ENCODE data around the gene CNOT8. TPM values are rescaled to one million over a fixed set of nuclear protein-coding genes. Genes with fewer than 3 reads are reported as not detected.

The CNOT8 gene
- total RNA-seq, 2 experiments from 2014 or later = 125 to 133 TPM

DNA sequence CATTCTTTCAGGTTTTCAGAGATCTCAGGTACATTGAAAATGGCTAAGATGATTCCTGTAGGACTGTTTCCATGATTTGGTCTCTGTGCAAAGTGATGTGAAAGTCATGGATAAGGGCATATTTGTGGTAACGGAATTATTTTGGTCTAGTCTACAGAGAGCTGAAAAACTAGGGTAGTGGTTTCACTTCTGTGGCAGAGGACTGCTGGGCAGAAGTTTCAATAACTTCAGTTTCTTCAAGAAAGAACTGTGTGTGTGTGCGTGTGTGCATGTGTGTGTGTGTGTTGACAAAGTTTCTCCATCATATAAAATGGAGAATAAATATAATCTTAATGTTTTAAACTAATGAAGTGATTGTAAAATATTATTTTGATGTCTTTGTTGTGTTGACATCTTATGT is 4.3 kb downstream of the CNOT8 start:
- Mint-ChIP-seq H3K9me3 (no peaks in the 10 kb centered on the region), H3K27me3 (no peaks in the 10 kb centered on the region), H3K4me3 (peak overlapping the region; percentile 60), H3K36me3 (ENCODE audit: low read depth) (peaks cover 83% of the 10 kb centered on the region), H3K27ac (peak overlapping the region; percentile 98), H3K4me1 (ENCODE audit: low read depth) (peaks cover 62% of the 10 kb centered on the region)
- Histone ChIP-seq H3K4me1 (ENCODE audit: insufficient read depth, low read length) (peaks cover 24% of the 10 kb centered on the region), H3K27me3 (ENCODE audit: control insufficient read depth in 1 of 2, insufficient read depth in 2 of 2, low read length in 2 of 2) (no peaks in the 10 kb centered on the region), H3K27ac (ENCODE audit: low read depth in 1 of 2, low read length in 2 of 2) (no peak overlapping the region), H3K36me3 (ENCODE audit: insufficient read depth, low read length) (peaks cover 41% of the 10 kb centered on the region), H3K4me3 (ENCODE audit: low read length) (no peak overlapping the region), H3K9me3 (ENCODE audit: control insufficient read depth in 1 of 2, insufficient read depth in 1 of 2, low read length in 2 of 2) (no peaks in the 10 kb centered on the region)
- ATAC-seq (ENCODE audit: poor library complexity) (no peak), DNase-seq (no peak)
- ChIA-PET POLR2A (no interaction called here), CTCF (no interaction called here)
- intact Hi-C loops (cut with DNase I, micrococcal nuclease) = loop anchor here in 1 of 2 experiments (5.0 kb wide), 2 partner anchors 180 to 825 kb away; partner anchors contain the start of genes FAM114A2 and MFAP3
- TF ChIP-seq, protein P1, sequence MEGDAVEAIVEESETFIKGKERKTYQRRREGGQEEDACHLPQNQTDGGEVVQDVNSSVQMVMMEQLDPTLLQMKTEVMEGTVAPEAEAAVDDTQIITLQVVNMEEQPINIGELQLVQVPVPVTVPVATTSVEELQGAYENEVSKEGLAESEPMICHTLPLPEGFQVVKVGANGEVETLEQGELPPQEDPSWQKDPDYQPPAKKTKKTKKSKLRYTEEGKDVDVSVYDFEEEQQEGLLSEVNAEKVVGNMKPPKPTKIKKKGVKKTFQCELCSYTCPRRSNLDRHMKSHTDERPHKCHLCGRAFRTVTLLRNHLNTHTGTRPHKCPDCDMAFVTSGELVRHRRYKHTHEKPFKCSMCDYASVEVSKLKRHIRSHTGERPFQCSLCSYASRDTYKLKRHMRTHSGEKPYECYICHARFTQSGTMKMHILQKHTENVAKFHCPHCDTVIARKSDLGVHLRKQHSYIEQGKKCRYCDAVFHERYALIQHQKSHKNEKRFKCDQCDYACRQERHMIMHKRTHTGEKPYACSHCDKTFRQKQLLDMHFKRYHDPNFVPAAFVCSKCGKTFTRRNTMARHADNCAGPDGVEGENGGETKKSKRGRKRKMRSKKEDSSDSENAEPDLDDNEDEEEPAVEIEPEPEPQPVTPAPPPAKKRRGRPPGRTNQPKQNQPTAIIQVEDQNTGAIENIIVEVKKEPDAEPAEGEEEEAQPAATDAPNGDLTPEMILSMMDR (IDR thresholded peaks at IDR 0.05) = no peak

DNA sequence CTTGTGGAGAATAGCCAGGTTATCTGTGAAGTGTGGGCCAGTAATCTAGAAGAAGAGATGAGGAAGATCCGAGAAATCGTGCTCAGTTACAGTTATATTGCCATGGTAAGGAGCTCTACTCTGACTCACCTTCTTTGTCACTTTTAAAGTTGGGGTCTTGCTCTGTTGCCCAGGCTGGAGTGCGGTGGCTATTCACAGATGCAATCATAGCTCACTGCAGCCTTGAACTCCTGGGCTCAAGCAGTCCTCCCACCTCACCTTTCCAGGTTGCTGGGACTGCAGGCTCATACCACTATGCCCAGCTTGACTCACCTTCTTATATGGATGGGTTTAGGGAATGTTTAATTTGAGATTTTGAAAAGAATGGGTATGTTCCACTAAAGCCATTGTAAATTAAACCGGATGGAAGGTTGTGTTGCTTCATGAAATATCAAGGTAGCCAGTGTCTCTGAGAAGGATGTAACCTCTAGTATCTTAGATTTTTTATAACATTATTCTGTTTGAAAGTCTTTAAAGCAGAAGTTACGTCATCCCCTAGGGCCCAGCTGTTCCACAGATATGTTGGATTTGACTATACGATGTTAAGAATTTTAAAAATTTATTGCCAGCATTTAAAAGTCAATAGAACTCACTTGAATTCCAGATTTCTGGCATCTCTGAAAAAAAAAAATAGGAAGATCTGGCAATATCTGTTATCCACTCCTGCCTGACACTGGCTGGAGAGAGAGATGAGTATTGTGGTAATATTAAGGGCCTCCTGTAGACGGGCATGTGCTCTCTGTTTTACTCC is 5.1 kb downstream of the CNOT8 start:
- no peak for ATAC-seq (ENCODE audit: poor library complexity)
- POLR2A ChIA-PET = no interaction called here
- H3K4me1 Mint-ChIP-seq (ENCODE audit: low read depth) = peaks cover 64% of the 10 kb centered on the region
- CTCF ChIA-PET = no interaction called here
- TF ChIP-seq, protein P1 (IDR thresholded peaks at IDR 0.05) = no peak
- Histone ChIP-seq H3K4me3 (ENCODE audit: low read length) (no peak overlapping the region), H3K27me3 (ENCODE audit: control insufficient read depth in 1 of 2, insufficient read depth in 2 of 2, low read length in 2 of 2) (no peaks in the 10 kb centered on the region), H3K4me1 (ENCODE audit: insufficient read depth, low read length) (peaks cover 24% of the 10 kb centered on the region), H3K9me3 (ENCODE audit: control insufficient read depth in 1 of 2, insufficient read depth in 1 of 2, low read length in 2 of 2) (no peaks in the 10 kb centered on the region), H3K36me3 (ENCODE audit: insufficient read depth, low read length) (peaks cover 45% of the 10 kb centered on the region), H3K27ac (ENCODE audit: low read depth in 1 of 2, low read length in 2 of 2) (no peak overlapping the region)
- H3K27ac Mint-ChIP-seq = peak overlapping the region; percentile 98
- no peaks in the 10 kb centered on the region for H3K27me3 Mint-ChIP-seq
- peak overlapping the region; percentile 25 for H3K4me3 Mint-ChIP-seq
- H3K36me3 Mint-ChIP-seq (ENCODE audit: low read depth) = peaks cover 83% of the 10 kb centered on the region
- intact Hi-C loops (cut with DNase I, micrococcal nuclease) = loop anchor here in 1 of 2 experiments (5.0 kb wide), 2 partner anchors 181 to 826 kb away; partner anchors contain the start of genes FAM114A2 and MFAP3
- no peaks in the 10 kb centered on the region for H3K9me3 Mint-ChIP-seq
- no peak for DNase-seq

DNA sequence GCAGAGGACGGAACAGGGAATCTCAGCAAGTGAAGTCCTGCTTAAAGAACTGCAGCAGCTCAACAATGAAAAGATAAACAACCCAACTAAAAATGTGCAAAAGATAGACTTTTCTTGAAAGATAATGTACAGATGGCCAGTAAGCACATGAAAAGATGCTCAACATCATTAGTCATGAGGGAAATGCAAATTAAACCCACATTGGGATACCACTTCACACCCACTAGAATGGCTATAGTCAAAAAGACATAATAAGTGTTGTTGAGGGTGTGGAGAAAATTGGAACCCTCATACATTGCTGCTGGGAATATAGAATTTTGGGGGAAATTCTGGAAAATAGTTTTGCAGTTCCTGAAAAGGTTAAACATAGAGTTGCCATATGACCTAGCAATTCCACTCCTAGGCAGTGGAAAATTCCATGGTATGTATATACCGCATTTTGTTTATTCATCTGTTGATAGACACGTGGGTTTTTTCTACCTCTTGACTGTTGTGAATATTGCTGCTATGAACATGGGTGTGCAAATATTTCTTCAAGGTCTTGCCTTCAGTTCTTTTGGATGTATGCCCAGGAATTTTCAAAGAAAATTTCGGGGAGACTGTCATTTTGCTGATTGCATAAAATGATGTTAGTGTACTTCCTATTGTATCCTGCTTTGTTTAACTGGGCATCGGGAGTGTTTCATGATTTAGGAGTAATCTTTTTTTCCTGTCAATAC is 7.2 kb downstream of the CNOT8 start:
- Mint-ChIP-seq H3K4me1 (ENCODE audit: low read depth) (peaks cover 50% of the 10 kb centered on the region), H3K27ac (peak overlapping the region; percentile 12), H3K9me3 (no peaks in the 10 kb centered on the region), H3K27me3 (no peaks in the 10 kb centered on the region), H3K4me3 (no peak overlapping the region), H3K36me3 (ENCODE audit: low read depth) (peaks cover 78% of the 10 kb centered on the region)
- Histone ChIP-seq H3K36me3 (ENCODE audit: insufficient read depth, low read length) (peaks cover 57% of the 10 kb centered on the region), H3K9me3 (ENCODE audit: control insufficient read depth in 1 of 2, insufficient read depth in 1 of 2, low read length in 2 of 2) (no peaks in the 10 kb centered on the region), H3K27me3 (ENCODE audit: control insufficient read depth in 1 of 2, insufficient read depth in 2 of 2, low read length in 2 of 2) (no peaks in the 10 kb centered on the region), H3K27ac (ENCODE audit: low read depth in 1 of 2, low read length in 2 of 2) (no peak overlapping the region), H3K4me1 (ENCODE audit: insufficient read depth, low read length) (peaks cover 20% of the 10 kb centered on the region), H3K4me3 (ENCODE audit: low read length) (no peak overlapping the region)
- DNase-seq (no peak), ATAC-seq (ENCODE audit: poor library complexity) (no peak)
- intact Hi-C loops (cut with DNase I, micrococcal nuclease) = no loop called here
- TF ChIP-seq, protein P1 (IDR thresholded peaks at IDR 0.05) = no peak
- ChIA-PET CTCF (no interaction called here), POLR2A (no interaction called here)

All from CD4-positive, alpha-beta T cell (primary cell).